Smooth muscle cell (in vitro differentiated cells): Measurements from ENCODE around the gene PCGF3. TPM values are rescaled to one million over a fixed set of nuclear protein-coding genes. Genes with fewer than 3 reads are reported as not detected.
"Not testable (repeated sequence)": the region's sequence is repeated elsewhere in the genome, so short reads cannot be mapped to it uniquely, and the experiment has no call there.

Experiments
- DNase-seq: peaks from one replicate; lab custom pipeline; 2025; ENCODE audit not compliant: unreplicated experiment; lab: John Stamatoyannopoulos, UW
- H2AFZ ChIP-seq: fragments of 200-600 bp; sonication (generic); 2 replicates; pipeline ENCODE4 v1.6.0; 2016; ENCODE audit warnings: antibody characterized with exemption, low read depth, mild to moderate bottlenecking
- H3F3A ChIP-seq: fragments of 200-600 bp; sonication (generic); 2 replicates; pipeline ENCODE4 v1.6.0; 2017; ENCODE audit warnings: antibody characterized with exemption, low read depth
- H3K27ac ChIP-seq: fragments of 200-600 bp; sonication (generic); 2 replicates; pipeline ENCODE4 v1.5.1; 2016; ENCODE audit warnings: low read depth, mild to moderate bottlenecking
- H3K27me3 ChIP-seq: fragments of 200-600 bp; sonication (generic); 2 replicates; pipeline ENCODE4 v1.6.1; 2016; ENCODE audit warnings: low read depth, mild to moderate bottlenecking
- H3K36me3 ChIP-seq: fragments of 200-600 bp; sonication (generic); 2 replicates; pipeline ENCODE4 v1.5.1; 2016; ENCODE audit warnings: low read depth
- H3K4me1 ChIP-seq: fragments of 200-600 bp; sonication (generic); 2 replicates; pipeline ENCODE4 v1.5.1; 2016; ENCODE audit warnings: low read depth
- H3K4me2 ChIP-seq: fragments of 200-600 bp; sonication (generic); 2 replicates; pipeline ENCODE4 v1.6.0; 2016; ENCODE audit warnings: mild to moderate bottlenecking
- H3K4me3 ChIP-seq: fragments of 200-600 bp; sonication (generic); 2 replicates; pipeline ENCODE4 v1.5.1; 2016; ENCODE audit warnings: mild to moderate bottlenecking
- H3K79me2 ChIP-seq: fragments of 200-600 bp; sonication (generic); 2 replicates; pipeline ENCODE4 v1.6.0; 2016; ENCODE audit warnings: low read depth, mild to moderate bottlenecking
- H3K9ac ChIP-seq: fragments of 200-600 bp; sonication (generic); 2 replicates; pipeline ENCODE4 v1.6.0; 2016; ENCODE audit warnings: low read depth
- H3K9me3 ChIP-seq: fragments of 200-600 bp; sonication (generic); replicated peaks from 2 replicates; pipeline ENCODE4 v1.5.1; 2016; ENCODE audit warnings: low read depth
- H4K20me1 ChIP-seq: fragments of 200-600 bp; sonication (generic); 2 replicates; pipeline ENCODE4 v1.6.0; 2016; ENCODE audit warnings: low read depth
- WGBS: methylation state at CpG from one replicate; pipeline ENCODE4 v1.1.7; 2016; ENCODE audit warnings: low lambda C conversion rate; 5-methylcytosine and 5-hydroxymethylcytosine counted together
- polyA plus RNA-seq: library from polyadenylated mRNA; unstranded; fragments of >200 nt; fragmentation: Nextera tagmentation; extraction: Ambion mirVana; gene quantifications from 2 replicates; pipeline ENCODE4 v1.2.1, GENCODE V29; 2016
- total RNA-seq: library from RNA; depleted of rRNA; stranded (reverse); fragments of >200 nt; gene quantifications from 2 replicates; pipeline ENCODE4 v1.2.3, GENCODE V29; 2014
- TF ChIP-seq, protein P1 (sequence below): fragments of 200-600 bp; sonication (generic); IDR thresholded peaks from 2 replicates; pipeline ENCODE4 v1.5.1; 2017; ENCODE audit warnings: borderline replicate concordance, mild to moderate bottlenecking, antibody characterized with exemption; ENCODE audit not compliant: insufficient read depth, poor library complexity, severe bottlenecking

The PCGF3 gene
- total and polyA plus RNA-seq, 2 experiments from 2014 or later: 29.6 to 45.4 TPM

DNA sequence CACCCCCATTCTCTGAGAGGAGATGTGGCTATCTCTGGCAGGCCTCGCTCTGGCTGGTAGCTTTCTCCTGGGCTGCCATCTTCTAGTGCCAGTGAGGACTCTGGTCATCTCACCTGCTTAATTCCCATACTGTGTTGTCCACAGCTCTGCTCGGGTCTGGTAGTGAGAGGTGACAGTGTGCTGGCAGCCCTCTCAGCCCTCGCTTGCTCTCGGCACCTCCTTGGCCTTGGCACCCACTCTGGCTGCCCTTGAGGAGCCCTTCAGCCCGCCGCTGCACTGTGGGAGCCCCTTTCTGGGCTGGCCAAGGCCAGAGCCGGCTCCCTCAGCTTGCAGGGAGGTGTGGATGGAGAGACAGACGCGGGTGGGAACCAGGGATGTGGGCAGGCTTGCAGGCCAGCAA is 67.6 kb downstream of the PCGF3 start:
- Histone ChIP-seq H2AFZ (no peak overlapping the region), H3K27ac (no peak overlapping the region), H3K9me3 (no peaks in the 10 kb centered on the region), H3K4me3 (no peak overlapping the region), H3K79me2 (peaks cover 84% of the 10 kb centered on the region), H4K20me1 (peaks cover 100% of the 10 kb centered on the region), H3K4me1 (no peaks in the 10 kb centered on the region), H3K36me3 (no peaks in the 10 kb centered on the region), H3K9ac (no peak overlapping the region), H3K27me3 (no peaks in the 10 kb centered on the region), H3K4me2 (no peak overlapping the region), H3F3A (peaks cover 35% of the 10 kb centered on the region)
- TF ChIP-seq, protein P1, sequence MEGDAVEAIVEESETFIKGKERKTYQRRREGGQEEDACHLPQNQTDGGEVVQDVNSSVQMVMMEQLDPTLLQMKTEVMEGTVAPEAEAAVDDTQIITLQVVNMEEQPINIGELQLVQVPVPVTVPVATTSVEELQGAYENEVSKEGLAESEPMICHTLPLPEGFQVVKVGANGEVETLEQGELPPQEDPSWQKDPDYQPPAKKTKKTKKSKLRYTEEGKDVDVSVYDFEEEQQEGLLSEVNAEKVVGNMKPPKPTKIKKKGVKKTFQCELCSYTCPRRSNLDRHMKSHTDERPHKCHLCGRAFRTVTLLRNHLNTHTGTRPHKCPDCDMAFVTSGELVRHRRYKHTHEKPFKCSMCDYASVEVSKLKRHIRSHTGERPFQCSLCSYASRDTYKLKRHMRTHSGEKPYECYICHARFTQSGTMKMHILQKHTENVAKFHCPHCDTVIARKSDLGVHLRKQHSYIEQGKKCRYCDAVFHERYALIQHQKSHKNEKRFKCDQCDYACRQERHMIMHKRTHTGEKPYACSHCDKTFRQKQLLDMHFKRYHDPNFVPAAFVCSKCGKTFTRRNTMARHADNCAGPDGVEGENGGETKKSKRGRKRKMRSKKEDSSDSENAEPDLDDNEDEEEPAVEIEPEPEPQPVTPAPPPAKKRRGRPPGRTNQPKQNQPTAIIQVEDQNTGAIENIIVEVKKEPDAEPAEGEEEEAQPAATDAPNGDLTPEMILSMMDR: no peak
- 97% methylated on average over 9 of the region's 9 CpGs for WGBS
- DNase-seq: no peak

DNA sequence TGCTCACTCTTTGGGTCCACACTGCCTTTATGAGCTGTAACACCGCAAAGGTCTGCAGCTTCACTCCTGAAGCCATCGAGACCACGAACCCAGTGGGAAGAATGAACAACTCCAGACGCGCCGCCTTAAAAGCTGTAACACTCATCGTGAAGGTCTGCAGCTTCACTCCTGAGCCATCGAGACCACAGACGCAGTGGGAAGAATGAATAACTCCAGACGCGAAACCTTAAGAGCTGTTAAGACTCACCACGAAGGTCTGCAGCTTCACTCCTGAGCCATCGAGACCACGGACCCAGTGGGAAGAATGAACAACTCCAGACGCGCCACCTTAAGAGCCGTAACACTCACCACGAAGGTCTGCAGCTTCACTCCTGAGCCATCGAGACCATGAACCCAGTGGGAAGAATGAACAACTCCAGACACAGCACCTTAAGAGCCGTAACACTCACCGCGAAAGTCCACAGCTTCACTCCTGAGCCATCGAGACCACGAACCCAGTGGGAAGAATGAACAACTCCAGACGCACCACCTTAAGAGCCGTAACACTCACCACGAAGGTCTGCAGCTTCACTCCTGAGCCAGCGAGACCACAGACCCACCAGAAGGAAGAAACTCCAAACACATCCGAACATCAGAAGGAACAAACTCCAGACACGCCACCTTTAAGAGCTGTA is 68.9 kb downstream of the PCGF3 start:
- peaks cover 32% of the 10 kb centered on the region for H3F3A ChIP-seq
- H4K20me1 ChIP-seq: peaks cover 100% of the 10 kb centered on the region
- H3K4me3 ChIP-seq, H3K9me3 ChIP-seq, H3K4me1 ChIP-seq, H3K36me3 ChIP-seq, DNase-seq, H3K27me3 ChIP-seq, H2AFZ ChIP-seq: not testable (repeated sequence)
- 67% methylated on average over 30 of the region's 30 CpGs for WGBS
- peaks cover 84% of the 10 kb centered on the region for H3K79me2 ChIP-seq
- H3K4me2 ChIP-seq: peak overlapping the region; percentile 77
- peak overlapping the region; percentile 82 for H3K27ac ChIP-seq
- H3K9ac ChIP-seq: peak overlapping the region; percentile 48

DNA sequence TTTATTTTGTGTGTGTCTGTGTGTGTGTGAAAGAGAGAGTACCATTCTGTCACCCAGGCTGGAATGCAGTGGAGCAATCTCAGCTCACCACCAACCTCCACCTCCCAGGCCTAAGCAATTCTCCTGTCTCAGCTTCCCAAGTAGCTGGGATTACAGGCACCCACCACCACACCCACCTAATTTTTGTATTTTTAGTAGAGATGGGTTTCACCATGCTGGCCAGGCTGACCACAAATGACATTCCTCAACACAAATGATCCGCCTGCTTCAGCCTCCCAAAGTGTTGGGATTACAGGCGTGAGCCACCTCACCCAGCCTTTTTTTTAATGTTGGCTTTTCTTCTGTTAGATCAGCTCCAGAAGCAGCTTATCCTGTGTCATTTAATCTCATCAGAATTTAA is 69.9 kb downstream of the PCGF3 start:
- H4K20me1 ChIP-seq: peaks cover 100% of the 10 kb centered on the region

DNA sequence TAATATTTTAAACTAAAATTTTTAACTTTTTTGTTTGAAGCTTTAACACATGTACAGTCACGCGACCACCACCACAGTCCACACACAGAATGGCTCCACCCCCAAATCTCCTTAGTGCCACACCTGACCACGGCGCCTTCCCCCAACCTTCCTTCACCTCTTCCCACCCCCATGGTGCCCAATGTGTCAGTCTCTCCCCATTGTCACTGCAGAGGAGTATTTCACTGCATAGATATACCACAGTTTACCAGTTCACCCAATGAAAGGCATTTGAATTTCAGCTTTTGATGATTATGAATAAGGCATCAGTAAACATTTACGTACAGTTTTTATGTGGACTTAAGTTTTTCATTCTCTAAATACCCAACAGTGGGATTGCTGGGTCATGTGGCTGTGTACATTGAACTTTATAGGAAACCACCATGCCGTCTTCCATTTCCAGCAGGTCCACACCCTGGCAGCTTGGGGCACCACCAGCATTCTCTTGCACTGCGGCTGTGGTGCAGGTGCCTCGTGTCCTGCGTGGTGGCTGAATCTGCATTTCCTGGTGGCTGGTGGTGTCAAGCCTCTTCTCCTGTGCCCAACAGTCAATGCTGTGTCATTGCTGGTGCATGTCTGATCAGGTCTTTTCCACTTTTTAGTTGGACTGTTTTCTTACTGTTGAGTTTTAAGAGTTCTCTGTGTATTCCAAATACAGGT is 71.3 kb downstream of the PCGF3 start:
- H3K4me3 ChIP-seq: no peak overlapping the region
- H2AFZ ChIP-seq: no peak overlapping the region
- 97% methylated on average over 9 of the region's 9 CpGs for WGBS
- H3K79me2 ChIP-seq: peaks cover 90% of the 10 kb centered on the region
- H3K9me3 ChIP-seq: no peaks in the 10 kb centered on the region
- H3K4me2 ChIP-seq: no peak overlapping the region
- no peak for DNase-seq
- H3F3A ChIP-seq: peaks cover 28% of the 10 kb centered on the region
- TF ChIP-seq, protein P1: no peak
- peaks cover 9% of the 10 kb centered on the region for H3K4me1 ChIP-seq
- no peak overlapping the region for H3K9ac ChIP-seq
- H3K27me3 ChIP-seq: no peaks in the 10 kb centered on the region
- peaks cover 90% of the 10 kb centered on the region for H4K20me1 ChIP-seq
- no peaks in the 10 kb centered on the region for H3K36me3 ChIP-seq
- no peak overlapping the region for H3K27ac ChIP-seq

More for the DNA sequence above, 69.9 kb downstream of the PCGF3 start:
- H3K36me3 ChIP-seq, DNase-seq, H3K9me3 ChIP-seq, H3K4me3 ChIP-seq, H3K4me1 ChIP-seq, H3K27me3 ChIP-seq, H2AFZ ChIP-seq: not testable (repeated sequence)
- peaks cover 84% of the 10 kb centered on the region for H3K79me2 ChIP-seq
- H3K27ac ChIP-seq: peak overlapping the region; percentile 82
- peak overlapping the region; percentile 77 for H3K4me2 ChIP-seq
- H3F3A ChIP-seq: peaks cover 29% of the 10 kb centered on the region
- WGBS: 28% methylated on average over 2 of the region's 2 CpGs
- H3K9ac ChIP-seq: peak overlapping the region; percentile 48
